ENCODE data around the gene GPC1. TPM values are rescaled to one million over a fixed set of nuclear protein-coding genes. Genes with fewer than 3 reads are reported as not detected.

Gene GPC1
- total RNA-seq, 1 experiment from 2014 or later = 38.9 TPM

DNA sequence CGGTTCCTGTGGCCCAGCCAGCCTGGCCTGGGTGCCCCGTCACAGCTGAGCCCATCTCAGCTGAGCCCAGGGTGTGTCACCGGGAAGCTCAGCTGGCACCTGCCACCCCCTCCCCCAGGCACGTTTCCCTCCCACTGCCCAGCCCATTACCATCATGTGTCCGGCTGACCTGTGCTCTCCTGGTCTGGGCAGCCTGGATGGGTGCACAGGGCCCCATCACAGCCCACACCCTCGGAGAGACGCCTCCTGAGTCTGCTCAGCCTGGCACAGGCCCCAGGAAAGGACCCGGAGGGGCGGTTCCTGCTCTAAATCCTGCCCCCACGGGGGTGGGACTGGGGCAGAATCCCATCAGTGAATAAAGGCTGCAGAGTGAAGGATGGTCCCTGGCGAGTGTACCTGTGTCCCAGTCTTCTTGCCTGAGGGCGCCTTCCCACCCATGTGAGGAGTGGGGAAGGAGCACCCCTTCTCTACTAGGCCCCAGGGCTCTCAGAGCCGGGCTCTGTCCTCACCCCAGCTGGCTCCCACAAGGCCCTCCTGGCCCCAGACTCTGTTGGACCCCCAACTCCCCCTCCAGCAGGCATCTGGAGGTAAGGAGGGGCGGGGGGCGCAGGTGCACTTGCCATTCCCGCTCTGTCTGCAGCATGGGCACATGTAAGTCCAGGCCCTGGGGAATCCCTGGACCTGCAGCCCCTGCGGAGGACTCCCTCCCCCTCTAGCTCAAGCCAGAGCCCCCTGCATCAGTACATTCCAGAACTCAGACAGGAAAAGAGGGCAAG is 21.2 kb downstream of the GPC1 start:
- H3K27ac Mint-ChIP-seq (ENCODE audit: low read depth, unreplicated experiment) = no peak overlapping the region
- H3K4me1 Mint-ChIP-seq (ENCODE audit: insufficient read depth, unreplicated experiment) = no peaks in the 10 kb centered on the region
- peaks cover 11% of the 10 kb centered on the region for H3K36me3 Mint-ChIP-seq (ENCODE audit: insufficient read depth, unreplicated experiment)
- ChIA-PET POLR2A (no interaction called here), CTCF (interaction anchor here (0.7 kb wide), 1 partner anchor 16 kb away, joined by 3 read pairs; no protein-coding TSS in a partner anchor)
- TF ChIP-seq, protein P1, sequence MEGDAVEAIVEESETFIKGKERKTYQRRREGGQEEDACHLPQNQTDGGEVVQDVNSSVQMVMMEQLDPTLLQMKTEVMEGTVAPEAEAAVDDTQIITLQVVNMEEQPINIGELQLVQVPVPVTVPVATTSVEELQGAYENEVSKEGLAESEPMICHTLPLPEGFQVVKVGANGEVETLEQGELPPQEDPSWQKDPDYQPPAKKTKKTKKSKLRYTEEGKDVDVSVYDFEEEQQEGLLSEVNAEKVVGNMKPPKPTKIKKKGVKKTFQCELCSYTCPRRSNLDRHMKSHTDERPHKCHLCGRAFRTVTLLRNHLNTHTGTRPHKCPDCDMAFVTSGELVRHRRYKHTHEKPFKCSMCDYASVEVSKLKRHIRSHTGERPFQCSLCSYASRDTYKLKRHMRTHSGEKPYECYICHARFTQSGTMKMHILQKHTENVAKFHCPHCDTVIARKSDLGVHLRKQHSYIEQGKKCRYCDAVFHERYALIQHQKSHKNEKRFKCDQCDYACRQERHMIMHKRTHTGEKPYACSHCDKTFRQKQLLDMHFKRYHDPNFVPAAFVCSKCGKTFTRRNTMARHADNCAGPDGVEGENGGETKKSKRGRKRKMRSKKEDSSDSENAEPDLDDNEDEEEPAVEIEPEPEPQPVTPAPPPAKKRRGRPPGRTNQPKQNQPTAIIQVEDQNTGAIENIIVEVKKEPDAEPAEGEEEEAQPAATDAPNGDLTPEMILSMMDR (IDR thresholded peaks at IDR 0.05; ENCODE audit: unreplicated experiment) = no peak
- DNase-seq (ENCODE audit: unreplicated experiment) = no peak
- H3K4me3 Mint-ChIP-seq (ENCODE audit: unreplicated experiment) = no peak overlapping the region
- intact Hi-C loops (cut with micrococcal nuclease) = no loop called here
- BruUV-seq (replicated peaks) = no TSS peak
- H3K9me3 Mint-ChIP-seq (ENCODE audit: unreplicated experiment) = no peaks in the 10 kb centered on the region
- H3K27me3 Mint-ChIP-seq (ENCODE audit: insufficient read depth, unreplicated experiment) = no peaks in the 10 kb centered on the region

DNA sequence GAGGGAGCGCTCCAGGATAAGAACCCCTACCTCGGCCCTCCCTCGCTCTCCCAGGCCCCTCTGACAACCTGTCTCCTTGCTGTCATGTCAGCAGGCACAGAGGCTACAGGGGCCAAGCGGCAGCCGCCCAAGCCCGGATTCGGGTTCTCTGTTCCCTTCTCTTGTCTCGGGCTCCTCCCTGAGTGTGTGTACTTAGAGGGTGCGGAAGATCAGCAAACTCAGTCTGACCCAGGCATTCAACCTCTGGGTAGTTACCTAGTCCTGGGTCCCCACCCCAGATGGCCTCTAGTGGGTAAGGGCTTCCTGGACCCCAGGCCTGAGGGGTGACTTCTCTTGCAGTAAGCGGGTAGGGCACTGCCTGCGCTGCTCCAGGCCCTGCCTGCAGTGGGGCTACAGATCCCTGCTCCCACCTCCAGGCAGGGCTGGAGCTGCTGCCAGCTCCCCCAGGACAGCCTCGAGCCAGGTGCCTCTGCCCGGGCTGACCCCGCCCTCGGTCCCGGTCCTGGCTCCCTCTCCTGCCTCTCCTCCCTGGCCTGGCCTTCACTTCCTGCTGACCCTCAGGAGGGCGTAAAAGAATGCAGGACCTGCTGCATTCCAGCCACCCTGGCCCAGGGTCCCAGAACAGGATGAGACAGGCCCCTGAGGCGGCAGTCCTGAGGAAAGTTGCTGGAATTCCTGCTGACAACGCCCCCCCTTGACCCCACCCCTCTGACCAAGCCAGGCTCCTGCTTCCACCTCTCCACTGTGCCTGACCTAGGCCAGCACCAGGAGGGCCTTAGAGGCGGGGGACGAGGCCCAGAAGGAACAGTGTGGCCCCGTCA is 22.0 kb downstream of the GPC1 start:
- TF ChIP-seq, protein P1 (IDR thresholded peaks at IDR 0.05; ENCODE audit: unreplicated experiment) = no peak
- H3K36me3 Mint-ChIP-seq (ENCODE audit: insufficient read depth, unreplicated experiment) = peaks cover 13% of the 10 kb centered on the region
- no peaks in the 10 kb centered on the region for H3K9me3 Mint-ChIP-seq (ENCODE audit: unreplicated experiment)
- no peak overlapping the region for H3K27ac Mint-ChIP-seq (ENCODE audit: low read depth, unreplicated experiment)
- intact Hi-C loops (cut with micrococcal nuclease) = no loop called here
- no TSS peak for BruUV-seq (replicated peaks)
- H3K4me3 Mint-ChIP-seq (ENCODE audit: unreplicated experiment) = no peak overlapping the region
- POLR2A ChIA-PET = no interaction called here
- no peak for DNase-seq (ENCODE audit: unreplicated experiment)
- no peaks in the 10 kb centered on the region for H3K4me1 Mint-ChIP-seq (ENCODE audit: insufficient read depth, unreplicated experiment)
- no peaks in the 10 kb centered on the region for H3K27me3 Mint-ChIP-seq (ENCODE audit: insufficient read depth, unreplicated experiment)
- CTCF ChIA-PET = no interaction called here

DNA sequence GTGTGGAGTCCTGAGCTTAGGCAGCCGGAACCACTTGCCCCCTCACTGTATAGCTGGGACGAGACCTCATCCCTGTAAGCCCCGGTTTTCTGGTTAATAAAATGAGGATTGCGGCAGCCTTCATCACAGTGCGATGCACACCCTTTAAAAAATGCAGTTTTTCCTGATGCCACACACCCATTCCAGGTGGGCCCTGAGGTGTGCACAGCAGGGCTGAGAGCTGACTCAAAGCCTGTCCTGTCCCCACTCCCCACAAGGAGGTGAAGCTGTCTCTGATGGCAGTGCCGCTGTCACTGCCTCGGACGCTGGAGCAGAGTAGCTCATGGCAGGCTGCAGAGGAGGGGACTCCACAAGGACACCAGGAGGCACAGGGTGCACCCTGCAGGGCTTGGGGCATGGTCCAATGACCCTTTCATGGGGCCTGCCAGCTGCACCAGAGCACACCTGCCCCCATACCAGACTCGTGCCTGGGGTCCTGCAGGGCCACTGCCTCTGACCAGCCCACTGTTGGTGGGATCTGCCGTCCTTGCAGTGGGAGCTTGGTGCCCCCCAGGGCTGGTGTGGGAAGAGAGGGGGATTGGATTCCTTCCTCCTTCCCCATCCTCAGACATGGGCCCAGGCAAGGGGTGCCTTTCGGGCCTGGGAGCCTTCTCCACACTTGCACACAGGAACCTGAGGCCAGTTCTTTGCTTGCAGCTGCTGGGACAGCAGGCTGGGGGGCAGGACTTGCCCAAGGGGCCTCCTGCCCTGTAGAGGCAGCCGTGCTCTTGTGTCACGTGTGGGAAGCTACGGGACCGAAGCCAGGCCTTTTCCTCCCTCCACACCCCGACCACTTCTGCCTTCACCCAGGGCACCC is 22.8 kb downstream of the GPC1 start:
- Mint-ChIP-seq H3K9me3 (ENCODE audit: unreplicated experiment) (no peaks in the 10 kb centered on the region), H3K4me3 (ENCODE audit: unreplicated experiment) (no peak overlapping the region), H3K36me3 (ENCODE audit: insufficient read depth, unreplicated experiment) (peaks cover 18% of the 10 kb centered on the region), H3K27ac (ENCODE audit: low read depth, unreplicated experiment) (no peak overlapping the region), H3K27me3 (ENCODE audit: insufficient read depth, unreplicated experiment) (no peaks in the 10 kb centered on the region), H3K4me1 (ENCODE audit: insufficient read depth, unreplicated experiment) (no peaks in the 10 kb centered on the region)
- POLR2A ChIA-PET = no interaction called here
- TF ChIP-seq, protein P1 (IDR thresholded peaks at IDR 0.05; ENCODE audit: unreplicated experiment) = no peak
- intact Hi-C loops (cut with micrococcal nuclease) = no loop called here
- DNase-seq (ENCODE audit: unreplicated experiment) = no peak
- BruUV-seq (replicated peaks) = no TSS peak
- CTCF ChIA-PET = interaction anchor here (0.5 kb wide), 1 partner anchor 20 kb away, joined by 3 read pairs; no protein-coding TSS in a partner anchor

Data from MCF 10A (cell line).